Inflammatory macrophage treated with lipopolysaccharide for 1 hour (primary cell): ENCODE results near the gene GNG12.

Experiments
- DNase-seq, 2 donors: peaks; one replicate each; pipeline ENCODE4 v3.0.0-alpha.2; 2020 to 2022

GNG12 gene

DNA sequence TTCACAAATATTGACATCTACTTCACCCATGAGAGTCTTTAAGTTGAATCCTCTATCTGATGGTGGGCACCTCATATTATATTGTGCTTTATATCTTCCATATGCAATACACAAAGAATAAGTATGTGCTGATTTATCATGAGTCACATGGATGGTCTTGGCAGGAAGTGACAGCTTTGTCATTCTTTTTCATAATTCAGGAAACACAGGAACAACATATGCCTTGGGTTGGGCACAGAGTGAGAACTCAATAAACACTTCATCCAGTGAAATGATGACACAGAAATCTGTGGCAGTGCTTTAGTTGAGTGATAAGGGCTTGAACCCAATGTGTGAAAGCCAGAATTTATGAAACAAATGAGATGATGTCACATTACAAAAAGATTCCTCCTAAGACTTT is 107.0 kb downstream of the GNG12 start:
- peak; percentile 72 to 80 for DNase-seq

DNA sequence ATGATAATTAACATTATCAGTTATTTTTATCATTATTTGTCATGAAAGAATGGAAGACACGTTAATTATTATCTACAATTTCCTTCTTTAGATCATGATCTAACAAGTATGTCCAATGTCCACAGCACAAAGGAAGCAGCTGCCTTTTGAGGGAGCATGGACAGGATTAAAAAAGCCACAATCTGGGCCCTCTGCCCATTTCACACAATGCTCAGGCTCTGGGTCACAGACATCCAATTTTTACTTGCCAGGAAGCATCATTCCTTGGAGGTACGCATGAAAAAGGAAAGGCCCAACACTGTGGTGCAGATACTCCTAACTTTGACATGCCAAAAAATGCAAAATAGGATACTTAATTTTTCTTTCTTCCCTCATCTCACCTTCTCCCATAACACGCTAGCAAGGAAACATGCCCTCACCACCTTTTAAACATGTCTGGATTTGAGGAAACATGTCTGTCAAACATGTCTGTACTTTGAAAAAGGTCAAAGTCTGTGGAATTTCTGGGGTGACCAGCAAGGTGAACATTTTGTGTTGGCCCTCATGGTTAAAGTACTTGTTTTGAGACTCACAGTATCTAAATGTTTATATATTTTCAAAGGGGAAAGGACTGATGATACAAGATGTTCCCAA is 108.2 kb downstream of the GNG12 start:
- DNase-seq: no peak

DNA sequence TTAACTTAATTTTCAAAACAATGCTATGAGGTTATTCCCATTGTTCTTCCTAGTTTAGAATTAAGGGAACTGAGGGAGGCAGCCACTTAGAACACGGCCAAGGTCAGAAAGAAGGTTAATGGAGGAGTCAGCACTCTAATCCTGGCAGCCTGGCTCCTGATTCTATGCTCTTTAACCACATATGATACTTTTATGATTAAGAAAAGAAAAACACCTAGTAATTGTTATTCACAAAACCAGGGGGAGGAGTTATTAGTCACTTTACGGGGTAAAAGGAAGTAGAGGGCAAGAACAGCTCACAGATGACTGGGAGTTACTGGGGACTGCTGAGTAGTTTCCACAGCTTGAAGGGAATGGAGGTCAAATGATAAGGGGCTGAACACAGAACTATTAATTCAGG is 109.6 kb downstream of the GNG12 start:
- DNase-seq: peak; percentile 72 to 86

DNA sequence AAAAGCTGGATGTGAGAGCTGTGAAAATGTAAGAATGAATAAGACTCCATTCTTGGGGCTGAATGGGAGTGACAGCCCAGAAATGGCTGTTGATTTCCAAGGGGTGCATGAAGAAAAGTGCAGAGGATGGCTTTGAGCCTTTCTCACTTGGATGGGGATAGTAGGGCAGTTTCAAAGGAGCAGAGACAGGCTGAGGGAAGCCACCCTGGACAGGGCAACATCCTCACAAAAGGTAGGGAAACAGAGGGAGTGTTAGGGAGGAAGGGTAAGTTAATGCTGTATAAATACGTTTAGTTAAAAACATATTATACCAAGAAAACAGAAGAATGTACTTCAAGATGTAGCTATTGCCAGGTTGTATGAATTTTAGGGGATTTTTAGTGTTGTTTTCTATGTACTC is 110.1 kb downstream of the GNG12 start:
- DNase-seq: no peak

DNA sequence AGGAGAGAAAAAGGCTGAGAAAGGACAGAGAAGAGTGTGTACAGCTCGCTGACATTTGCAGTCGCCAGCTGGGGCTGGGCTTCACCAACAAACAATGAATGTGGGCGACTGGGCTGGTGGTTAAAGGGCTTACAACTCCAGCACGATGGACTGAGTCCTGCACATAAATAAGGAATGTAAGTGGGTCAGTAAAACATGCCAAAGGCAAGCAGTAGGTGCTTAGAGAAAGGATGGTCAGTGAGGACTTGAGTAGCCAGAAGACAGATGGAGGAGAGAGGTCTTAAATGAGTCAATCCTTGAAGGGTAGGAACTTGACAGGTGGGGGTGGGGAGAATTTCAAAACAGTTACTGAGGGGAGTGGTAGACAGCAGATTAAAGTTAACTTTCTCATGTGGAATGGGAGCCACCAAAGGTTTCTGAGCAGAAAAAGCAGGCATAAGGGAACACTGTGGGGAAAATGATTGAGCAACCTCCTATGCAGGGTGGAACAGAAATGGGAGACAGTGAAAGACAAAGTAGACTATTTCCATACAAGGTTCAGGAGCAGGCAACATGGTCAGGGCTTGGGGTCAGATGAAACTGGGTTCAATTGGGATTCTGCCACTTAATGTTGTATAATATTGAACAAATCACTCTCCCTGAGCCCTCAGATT is 110.8 kb downstream of the GNG12 start:
- no peak for DNase-seq

DNA sequence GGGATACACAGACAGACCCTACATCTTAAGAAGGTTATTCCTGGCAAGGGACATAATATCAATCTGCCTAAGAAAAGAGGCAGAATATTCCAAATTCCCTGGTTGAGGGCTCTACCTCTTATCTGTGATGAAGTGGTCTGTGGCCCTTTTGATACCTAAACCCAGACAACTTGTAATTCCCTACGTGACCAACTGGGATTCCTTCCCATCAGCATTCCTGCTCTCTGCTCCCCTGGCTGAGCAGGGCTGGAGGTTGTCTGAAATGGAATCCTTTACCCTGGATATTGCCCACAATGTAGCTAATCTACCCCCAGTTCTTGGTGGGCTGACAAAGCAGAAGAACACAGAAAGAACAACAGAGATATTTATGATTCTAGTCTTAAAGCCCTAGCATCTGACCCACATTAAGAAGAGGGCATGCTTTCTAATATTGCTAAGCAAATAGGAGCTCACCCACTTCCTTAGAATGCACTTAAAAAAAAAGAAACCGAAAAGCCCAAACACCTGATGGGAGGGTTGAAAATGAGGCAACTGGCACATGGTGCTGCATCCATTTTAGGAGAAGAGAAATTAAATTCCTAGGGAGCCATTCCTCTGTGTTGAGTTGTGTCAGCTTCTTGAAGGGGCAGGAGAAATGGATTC is 111.5 kb downstream of the GNG12 start:
- DNase-seq: no peak

DNA sequence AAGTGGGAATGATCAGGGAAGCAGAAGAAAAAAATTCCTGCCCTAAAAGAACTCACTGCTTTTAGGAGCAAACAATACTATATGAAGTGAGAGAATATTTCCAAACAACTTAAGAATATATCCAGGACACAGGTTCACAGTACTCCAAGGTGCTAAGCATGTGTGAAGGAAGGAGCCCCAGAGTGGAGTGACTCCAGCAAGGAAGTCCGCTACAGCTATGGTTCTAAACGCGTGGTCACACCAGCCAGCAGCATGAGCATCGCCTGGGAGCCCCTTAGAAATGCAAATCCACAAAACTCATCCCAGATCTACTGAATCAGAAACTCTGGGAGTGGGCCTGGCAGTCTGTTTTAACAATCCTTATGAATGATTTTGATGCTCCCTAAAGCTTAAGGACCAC is 112.2 kb downstream of the GNG12 start:
- DNase-seq: no peak

DNA sequence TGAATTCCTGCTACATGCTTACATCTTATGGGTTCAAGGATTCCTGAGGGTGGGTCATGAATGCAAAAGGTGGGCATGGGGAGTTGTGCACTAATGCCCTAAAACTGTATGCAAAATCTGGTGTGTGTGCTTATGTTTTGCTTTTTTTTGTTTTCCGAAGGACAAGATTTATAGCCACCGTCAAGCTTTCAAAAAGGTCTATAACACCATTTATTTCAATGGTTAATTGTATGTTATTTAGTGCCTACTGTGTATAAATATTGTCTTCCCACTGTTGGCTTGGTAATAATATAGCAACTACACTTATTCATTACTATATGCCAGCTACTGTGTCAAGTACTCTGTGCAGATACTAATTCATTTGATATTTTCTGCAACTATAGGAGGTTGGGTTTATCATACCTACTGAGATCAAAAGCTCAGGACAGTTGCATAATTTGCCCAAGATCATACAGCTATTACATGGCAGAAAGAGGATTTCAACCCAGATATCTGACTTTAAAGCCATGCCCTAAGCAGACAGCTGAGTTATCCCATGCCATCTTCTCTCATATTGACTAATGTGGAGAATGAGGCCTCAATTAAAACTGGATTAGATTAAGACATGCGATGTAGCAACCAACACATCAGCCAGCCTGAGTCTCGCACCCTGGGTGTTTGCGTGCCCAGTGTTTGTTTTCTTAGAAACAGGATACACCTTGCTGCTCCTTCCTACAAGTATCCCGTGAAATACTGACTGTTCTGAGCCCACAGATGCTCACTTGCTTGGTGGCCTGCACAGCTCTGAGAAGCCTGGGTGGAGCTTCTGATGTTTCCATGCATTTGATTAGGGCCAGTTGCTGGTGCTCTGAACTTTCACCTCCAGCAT is 113.7 kb downstream of the GNG12 start:
- no peak for DNase-seq

DNA sequence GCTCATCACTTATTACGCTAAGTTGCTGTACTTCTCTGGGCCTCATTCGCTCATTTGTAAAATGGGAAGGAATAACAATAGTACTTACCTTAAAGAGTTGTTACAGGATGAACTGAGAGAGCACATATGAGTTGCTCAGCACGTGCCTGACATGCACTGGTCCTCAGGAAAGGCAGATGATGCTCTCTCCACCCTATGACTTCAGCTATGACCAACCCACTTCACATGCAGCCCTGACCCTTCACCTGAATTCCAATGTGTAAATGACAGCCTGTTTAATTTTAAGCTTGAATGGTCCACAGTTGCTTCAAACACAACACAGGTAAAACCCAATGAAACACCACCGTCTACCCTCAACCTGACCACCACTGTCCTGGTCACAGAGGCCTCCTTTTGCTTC is 115.4 kb downstream of the GNG12 start:
- DNase-seq: no peak

DNA sequence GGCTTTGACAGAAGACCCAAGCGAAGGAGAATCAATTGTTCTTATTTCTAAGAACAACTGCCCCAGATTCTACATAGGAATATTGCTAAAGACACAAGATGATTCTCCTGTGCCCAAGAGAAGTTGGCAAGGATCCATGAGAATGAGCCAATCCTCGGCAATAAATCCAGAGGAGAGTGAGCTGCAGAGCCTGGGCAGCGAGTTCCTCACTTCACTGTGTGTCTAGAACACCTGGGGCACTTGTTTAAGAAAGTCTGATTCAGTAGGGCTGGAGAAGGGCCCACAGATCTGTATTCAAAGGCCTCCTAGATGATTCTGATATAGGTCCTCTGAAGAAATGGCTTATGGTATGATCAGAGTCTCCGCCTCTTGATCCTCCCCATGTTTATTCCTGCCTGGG is 116.5 kb downstream of the GNG12 start:
- DNase-seq: no peak

DNA sequence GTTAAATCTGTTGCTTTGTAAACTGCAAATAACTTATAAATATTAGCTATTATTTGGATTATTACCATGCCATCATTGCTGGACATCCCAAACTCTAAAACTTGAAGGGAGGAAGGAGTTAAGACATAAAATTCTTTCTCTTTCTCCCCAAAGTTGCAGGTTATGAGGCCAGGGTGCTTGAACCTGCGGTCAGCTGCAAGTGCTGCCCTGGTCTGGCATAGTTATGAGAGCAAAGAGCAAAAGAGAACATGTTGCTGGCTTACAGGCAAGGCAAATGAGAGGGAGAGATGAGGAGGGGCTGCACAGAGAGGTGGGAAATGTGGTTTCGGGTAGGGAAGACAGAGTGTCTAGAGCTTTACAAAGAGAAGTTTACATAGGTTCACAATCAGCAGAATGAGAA is 117.4 kb downstream of the GNG12 start:
- no peak for DNase-seq

DNA sequence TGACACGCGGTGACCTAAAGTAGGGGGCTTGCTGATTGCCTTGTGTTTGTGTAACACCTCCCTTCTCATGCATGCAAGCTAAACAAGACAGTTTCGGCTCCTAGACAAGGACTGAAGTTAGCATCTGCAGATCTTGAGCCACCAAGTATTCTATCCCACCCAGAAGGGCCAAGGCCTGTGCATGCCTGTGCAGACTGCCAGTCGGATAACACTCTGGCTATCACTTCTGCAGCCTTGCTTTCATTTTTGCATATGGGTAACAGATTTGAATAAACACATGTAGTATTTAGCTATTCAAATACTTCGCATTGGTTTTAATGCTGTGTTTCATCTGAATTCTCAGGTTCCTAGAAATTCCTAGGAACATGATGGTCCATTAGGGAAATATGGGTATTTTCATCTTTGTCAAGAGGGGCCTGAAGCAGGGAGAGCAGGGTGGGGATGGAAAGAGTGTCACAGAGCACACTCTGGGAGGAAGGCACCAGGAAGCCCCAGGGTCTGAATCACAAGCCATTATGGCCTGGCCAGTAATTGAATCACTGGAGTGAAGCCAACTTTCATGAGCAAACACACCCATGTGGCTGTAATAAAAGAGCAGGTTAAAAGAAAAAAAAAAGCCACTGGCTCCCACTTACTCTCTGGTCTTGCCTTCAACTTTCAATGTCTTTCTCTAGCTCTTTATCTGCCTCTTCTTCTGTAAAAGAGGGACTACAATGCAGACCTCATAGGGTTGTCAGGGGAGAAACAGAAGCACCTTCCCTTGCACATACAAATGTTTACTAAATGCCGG is 120.0 kb downstream of the GNG12 start:
- no peak for DNase-seq

DNA sequence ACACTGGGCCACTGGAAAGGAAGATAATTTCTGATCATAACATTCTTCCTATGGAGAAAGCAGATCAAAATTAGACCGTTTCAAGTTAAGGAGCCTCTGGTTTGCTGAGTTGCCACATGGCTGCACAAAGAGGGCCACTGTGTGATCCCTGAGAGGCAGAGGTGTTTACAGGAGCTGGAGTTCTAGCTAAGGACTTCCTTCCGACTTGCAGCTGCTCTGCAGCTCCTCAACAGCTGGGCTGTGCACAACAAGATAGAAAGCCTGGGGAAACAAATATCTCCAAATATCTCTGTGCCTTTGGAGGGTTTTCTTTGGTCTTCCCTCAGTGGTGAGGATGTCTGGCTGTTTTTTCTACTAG is 121.4 kb downstream of the GNG12 start:
- DNase-seq: no peak

DNA sequence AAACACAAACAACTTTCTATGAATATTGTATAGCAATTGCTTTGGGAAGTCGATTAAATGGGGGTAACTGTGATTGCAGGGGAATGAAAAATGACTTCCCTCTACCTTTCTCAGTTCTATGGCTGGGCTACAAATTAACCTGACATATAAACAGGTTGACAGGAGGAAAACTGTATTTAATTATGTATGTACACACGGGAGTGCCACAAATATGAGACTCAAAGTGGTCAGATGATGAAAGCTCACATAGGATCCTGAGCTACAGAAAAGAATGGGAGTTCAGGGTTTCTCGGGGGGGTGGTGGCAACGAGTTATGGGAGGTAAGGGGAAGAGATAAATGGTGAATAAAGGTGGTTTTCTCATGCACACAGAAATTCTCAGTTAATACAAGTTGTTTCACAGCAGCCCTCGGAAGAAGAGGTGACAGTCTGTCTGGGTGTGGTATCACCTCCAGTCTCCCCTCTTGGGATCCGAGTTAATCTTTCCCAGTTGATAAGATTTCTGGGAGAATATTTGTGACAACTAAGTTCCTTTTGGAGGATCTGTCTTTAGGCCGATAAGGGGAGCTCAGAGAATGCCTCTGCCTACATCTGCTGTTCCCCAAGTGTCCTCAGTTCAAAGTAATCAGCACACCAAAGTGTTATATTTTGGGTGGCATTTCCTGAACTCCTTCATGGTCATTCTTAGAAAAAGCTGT is 122.0 kb downstream of the GNG12 start:
- DNase-seq: no peak

DNA sequence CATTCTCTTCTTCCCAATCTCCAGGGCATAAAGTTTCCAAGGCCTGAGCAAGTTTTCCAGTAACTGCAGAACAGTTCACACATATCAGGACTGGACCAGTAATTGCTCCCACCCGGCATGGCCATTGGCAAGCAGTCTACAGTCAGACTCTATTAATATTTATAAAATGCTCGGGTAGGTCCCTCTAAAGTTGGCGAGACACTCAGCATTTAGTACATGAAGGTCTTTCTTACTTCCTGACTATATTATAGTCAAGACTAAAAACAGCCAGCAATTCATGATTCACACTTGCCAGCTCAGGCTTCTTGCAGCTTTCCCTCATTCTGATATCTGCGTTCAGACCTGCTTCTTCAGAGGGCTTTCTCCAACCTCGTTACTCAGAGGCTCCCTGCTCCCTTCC is 122.8 kb downstream of the GNG12 start:
- no peak for DNase-seq

DNA sequence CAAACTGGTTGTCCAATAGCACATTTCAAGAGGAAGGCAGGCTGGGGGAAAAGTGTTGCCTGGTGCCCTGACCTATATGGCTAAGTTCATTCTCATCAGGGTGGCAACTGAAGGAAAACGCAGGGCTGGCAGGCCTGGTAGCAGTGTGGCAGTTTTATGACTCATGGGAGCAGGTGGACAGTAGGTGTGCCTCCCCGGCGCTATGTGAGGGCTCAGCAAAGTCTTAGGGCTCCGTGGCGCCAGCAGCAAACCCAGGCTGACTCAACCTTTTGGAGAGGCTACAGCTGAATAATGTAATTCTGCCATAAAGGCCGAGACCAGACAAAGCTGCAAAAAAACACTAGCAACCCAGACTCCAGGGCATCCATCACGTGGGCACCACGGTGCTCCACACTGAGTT is 124.7 kb downstream of the GNG12 start:
- no peak for DNase-seq

DNA sequence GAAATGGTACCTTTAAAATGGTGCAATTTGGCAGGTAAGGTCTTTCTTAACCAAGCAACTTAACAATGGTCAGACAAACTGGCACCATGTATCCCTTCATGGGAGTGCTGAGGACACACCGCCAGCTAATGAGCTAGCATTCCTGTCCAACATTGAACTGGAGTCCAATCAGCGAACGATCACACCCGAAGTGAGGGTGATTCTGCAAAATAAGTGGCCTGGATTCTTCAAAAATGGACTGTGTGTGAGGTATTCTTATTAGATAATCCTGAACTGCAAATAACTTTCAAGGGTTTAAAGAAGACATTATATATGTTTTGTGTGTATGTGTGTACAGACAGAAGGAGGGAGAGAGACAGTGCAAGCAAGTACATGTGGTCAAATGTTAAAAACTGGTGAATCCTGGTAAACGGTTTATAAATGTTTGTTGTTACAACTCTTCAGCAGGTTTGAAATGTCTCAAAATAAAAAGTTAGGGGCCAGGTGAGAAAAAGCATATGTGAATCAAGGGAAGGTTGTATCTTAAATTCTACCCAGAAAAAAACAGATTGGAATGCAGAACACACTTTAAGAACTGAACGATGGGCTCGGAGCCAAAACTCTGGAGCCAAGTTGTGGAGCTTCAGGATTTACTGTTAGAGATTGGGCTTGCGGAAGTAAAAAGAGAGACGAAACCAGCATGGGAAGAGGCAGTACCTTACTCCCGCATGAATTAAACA is 127.4 kb downstream of the GNG12 start:
- DNase-seq: no peak

DNA sequence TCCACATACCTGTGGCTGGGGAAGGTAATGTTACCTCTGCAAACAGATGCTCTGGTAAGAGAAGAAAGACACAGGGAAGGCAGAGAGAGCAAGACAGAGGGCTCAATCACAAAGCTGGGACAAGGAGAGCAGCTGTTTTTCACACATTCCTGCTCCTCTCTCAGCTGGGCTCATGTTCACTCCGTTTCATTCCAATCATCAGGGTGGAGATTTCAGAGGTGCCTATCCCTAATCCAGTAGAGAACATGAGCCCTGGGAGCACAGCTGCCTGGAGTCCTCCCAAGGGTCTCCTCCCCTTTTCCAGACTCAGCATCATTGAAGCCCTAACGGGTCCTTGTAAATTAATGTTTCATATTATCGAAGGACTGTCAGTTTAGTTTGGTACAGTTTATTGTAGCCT is 128.9 kb downstream of the GNG12 start:
- no peak for DNase-seq

DNA sequence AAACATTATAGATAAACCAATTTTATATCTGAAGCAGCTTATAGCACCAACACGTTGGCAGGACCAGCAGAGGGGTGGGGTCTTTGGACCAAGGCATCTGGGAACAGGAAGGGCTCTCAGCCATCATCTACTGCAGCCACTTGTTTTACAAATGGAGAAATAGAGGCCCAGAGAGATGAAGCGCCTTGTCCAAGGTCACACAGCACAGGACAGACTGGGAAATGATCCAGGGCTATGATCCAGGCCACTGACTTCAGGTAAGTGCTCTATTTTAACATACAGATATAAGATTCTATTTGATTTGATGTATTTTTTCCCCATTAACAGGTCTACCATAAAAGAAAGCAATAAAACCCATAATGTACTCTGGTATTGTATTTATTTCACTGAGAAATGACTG is 131.4 kb downstream of the GNG12 start:
- DNase-seq: no peak

DNA sequence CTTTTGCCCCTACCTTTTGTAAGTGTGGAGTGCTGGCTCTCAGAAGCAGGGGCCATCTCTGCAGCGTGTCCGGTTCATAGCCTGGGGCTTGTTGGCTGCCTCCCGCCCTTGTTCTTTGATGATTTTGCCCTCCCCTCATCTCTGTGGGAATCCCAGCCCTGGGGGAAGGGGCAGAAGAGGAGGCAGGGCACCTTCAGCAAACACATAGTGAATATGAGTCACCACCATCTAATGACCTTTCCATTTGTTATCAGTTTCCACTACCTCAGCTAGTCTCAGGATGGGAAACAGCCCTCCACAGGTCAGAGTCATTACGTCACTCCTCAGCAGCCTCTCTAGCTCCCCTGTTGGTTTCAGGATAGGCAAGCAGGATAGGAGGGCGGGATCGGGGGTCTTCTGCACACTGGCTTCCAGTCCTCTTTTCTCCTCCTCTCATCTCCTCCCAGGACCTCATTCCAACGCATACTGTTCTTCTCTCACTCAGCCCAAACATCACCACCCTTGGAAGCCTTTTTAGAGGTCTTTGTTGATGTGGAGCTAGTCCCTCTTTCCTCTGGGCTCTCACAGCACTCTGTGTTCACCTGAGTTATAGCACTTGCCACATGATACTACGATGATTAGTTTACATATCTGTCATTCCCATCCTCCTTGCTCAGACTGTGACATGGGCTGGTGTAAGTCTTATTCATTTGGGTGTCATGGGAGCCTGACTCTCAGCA is 132.4 kb downstream of the GNG12 start:
- no peak for DNase-seq

DNA sequence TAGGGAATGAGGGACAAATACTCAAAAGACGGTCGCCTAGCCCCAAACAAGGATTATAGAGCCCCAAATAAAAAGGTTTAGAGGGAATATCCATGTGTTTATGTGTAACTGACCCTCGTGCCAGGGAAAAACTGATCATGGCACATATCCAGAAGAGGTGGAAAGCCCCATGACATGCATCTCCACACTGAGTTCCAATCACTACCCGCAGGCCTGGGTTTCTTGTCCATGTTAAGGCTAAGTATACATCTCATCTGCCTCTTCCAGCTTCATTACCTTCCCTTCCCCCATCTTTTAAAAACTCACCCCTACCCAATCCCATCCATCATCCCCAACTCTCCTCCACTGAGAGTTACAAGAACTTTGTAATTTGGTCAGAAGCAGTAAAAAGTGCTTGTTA is 133.0 kb downstream of the GNG12 start:
- DNase-seq: no peak
